GM12875 (cell line): ENCODE data around the gene MYEF2.

Experiments
- H3K4me3 ChIP-seq: one replicate; pipeline ENCODE4 v1.5.1; 2011; ENCODE audit warnings: low read depth, low read length, control low read depth
- TF ChIP-seq, protein P1 (sequence below): IDR thresholded peaks from 2 replicates; pipeline ENCODE4 v1.5.1; 2011; ENCODE audit warnings: low read depth, mild to moderate bottlenecking, control low read depth, inconsistent platforms, low read length, moderate library complexity, borderline replicate concordance; ENCODE audit not compliant: insufficient read depth

Gene MYEF2

DNA sequence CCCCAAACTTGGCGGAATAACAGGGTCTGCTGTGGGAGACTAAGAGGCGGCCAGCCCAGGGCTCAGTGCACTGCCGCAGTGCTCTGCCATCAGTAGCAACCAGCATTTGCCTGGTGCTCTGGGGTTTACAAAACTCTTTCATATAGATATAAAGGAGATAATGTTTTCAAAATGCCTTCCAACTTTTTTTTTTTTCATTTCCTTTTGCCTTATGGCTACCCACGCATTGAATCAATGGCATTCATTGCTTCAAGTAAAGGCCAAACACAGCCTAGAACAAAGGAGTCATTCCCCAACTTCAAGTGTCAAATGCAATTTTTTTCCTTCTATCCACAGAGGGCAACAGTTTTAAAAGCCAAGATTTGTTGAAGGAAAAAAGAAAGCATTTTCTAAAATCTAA is 68.9 kb downstream of the MYEF2 start:
- TF ChIP-seq, protein P1, sequence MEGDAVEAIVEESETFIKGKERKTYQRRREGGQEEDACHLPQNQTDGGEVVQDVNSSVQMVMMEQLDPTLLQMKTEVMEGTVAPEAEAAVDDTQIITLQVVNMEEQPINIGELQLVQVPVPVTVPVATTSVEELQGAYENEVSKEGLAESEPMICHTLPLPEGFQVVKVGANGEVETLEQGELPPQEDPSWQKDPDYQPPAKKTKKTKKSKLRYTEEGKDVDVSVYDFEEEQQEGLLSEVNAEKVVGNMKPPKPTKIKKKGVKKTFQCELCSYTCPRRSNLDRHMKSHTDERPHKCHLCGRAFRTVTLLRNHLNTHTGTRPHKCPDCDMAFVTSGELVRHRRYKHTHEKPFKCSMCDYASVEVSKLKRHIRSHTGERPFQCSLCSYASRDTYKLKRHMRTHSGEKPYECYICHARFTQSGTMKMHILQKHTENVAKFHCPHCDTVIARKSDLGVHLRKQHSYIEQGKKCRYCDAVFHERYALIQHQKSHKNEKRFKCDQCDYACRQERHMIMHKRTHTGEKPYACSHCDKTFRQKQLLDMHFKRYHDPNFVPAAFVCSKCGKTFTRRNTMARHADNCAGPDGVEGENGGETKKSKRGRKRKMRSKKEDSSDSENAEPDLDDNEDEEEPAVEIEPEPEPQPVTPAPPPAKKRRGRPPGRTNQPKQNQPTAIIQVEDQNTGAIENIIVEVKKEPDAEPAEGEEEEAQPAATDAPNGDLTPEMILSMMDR: no peak
- H3K4me3 ChIP-seq: no peak overlapping the region

- TF ChIP-seq, protein P1: no peak
- H3K4me3 ChIP-seq: no peak overlapping the region
Observed at GRCh38 chr15:48105936-48106335, 72.2 kb downstream of the MYEF2 start.

DNA sequence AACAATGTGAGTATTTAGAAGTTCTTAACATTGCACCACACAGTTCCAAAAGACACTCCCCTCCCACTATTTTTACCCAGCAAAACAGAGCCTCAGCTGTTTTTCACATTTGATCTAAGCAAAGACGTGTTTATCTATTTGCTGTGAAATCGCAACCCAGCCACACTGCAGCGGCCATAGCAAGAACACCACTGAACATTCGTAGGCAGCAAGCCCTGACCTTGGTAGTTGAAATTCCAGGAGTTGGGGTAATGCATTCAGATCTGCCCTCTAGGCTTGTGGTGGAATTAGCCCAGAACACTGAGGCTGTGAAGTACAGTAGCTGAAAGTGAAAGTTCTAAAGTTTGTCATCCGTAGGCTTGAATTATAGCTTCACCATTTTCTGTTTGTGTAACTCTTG is 74.4 kb downstream of the MYEF2 start:
- no peak overlapping the region for H3K4me3 ChIP-seq
- TF ChIP-seq, protein P1: no peak

DNA sequence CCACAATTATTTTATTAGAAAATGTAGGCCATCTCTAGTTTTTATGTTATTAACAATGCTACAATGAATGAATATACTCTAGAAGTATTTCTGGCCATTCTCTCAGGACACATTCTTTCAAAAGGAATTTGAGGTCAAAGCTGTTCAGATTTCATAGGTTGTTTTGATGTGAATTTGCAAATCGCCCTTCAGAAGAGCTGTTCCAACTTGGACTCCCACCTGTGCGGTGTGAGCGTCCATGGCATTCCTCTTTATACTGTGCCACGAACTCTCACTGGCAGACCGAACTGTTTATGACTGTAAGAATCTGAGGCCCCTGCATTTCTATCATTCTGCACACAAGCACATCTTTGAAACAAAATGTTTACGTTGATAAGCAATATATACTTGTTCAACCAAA is 75.9 kb downstream of the MYEF2 start:
- no peak overlapping the region for H3K4me3 ChIP-seq
- TF ChIP-seq, protein P1: no peak

- H3K4me3 ChIP-seq: no peak overlapping the region
- TF ChIP-seq, protein P1: no peak
Observed at GRCh38 chr15:48101376-48101961, 76.6 kb downstream of the MYEF2 start.

- TF ChIP-seq, protein P1: no peak
- no peak overlapping the region for H3K4me3 ChIP-seq
Observed at GRCh38 chr15:48097264-48097663, 80.8 kb downstream of the MYEF2 start.

DNA sequence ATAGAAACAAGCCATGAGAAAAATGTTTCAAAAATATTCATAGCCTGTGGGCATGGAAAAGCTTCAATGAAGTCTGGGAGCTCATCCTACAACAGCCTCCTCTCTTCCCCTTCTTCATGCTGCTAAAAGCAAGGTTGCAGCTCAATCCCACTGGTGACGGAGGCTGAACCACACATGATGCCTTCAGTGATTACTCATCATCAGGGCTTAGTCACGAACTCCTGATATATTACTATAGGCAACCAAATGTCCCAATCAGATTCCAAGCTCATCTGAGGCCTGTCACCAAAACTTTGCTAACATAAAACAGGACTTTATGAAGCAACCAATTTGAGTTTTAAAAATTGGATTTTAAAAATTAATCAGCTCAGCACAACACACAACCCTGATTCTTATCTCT is 81.3 kb downstream of the MYEF2 start:
- H3K4me3 ChIP-seq: no peak overlapping the region
- TF ChIP-seq, protein P1: no peak
